ENCODE data around the gene ZNF512. TPM values are rescaled to one million over a fixed set of nuclear protein-coding genes. Genes with fewer than 3 reads are reported as not detected.
A peak's percentile ranks its signal among the peaks of the same experiment; 100 is the strongest.

ZNF512 gene
- total and polyA plus RNA-seq, 9 of the 15 experiments (the other 6 are each of a cell fraction or from before 2014, with no cell fraction given) = 24.7 to 101 (median 65.9) TPM

- TF ChIP-seq ZFP36 (IDR thresholded peaks at IDR 0.05; ENCODE audit: low read depth, low read length, partially characterized antibody) = no peak
- TF ChIP-seq, protein P1, sequence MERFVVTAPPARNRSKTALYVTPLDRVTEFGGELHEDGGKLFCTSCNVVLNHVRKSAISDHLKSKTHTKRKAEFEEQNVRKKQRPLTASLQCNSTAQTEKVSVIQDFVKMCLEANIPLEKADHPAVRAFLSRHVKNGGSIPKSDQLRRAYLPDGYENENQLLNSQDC (CRISPR knock-in tag; IDR thresholded peaks at IDR 0.05) = peak; percentile 51; the same call in 1 of the 2 replicates
- TF ChIP-seq KDM4B (IDR thresholded peaks at IDR 0.05; ENCODE audit: borderline replicate concordance in 2 of 2, low read depth in 1 of 2) = peak in 1 of 2 experiments; percentile 69; a peak in 1 of 4 replicates
- TF ChIP-seq DMBX1 (CRISPR knock-in tag; IDR thresholded peaks at IDR 0.05; ENCODE audit: borderline replicate concordance) = no peak
- TF ChIP-seq ZHX1 (conservative IDR thresholded peaks at IDR 0.05; ENCODE audit: low read length) = no peak; the same call in 1 of the 2 replicates
- TF ChIP-seq RBM34 (IDR thresholded peaks at IDR 0.05; ENCODE audit: borderline replicate concordance, insufficient read depth, low read length) = no peak
- peak; percentile 33 for TF ChIP-seq PRDM10 (IDR thresholded peaks at IDR 0.05; ENCODE audit: partially characterized antibody)
- TF ChIP-seq ZNF143 (CRISPR knock-in tag; IDR thresholded peaks at IDR 0.05) = no peak
- TF ChIP-seq ZBTB2 (IDR thresholded peaks at IDR 0.05) = peak; percentile 55; the same call in 1 of the 2 replicates
- TF ChIP-seq, protein P2, sequence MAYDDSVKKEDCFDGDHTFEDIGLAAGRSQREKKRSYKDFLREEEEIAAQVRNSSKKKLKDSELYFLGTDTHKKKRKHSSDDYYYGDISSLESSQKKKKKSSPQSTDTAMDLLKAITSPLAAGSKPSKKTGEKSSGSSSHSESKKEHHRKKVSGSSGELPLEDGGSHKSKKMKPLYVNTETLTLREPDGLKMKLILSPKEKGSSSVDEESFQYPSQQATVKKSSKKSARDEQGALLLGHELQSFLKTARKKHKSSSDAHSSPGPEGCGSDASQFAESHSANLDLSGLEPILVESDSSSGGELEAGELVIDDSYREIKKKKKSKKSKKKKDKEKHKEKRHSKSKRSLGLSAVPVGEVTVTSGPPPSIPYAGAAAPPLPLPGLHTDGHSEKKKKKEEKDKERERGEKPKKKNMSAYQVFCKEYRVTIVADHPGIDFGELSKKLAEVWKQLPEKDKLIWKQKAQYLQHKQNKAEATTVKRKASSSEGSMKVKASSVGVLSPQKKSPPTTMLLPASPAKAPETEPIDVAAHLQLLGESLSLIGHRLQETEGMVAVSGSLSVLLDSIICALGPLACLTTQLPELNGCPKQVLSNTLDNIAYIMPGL (CRISPR knock-in tag; IDR thresholded peaks at IDR 0.05) = no peak
- TF ChIP-seq ESRRA (IDR thresholded peaks at IDR 0.05; ENCODE audit: borderline replicate concordance, low read depth) = peak; percentile 84
- TF ChIP-seq RB1 (IDR thresholded peaks at IDR 0.05; ENCODE audit: low read depth) = peak; percentile 80
- TF ChIP-seq, protein P3, sequence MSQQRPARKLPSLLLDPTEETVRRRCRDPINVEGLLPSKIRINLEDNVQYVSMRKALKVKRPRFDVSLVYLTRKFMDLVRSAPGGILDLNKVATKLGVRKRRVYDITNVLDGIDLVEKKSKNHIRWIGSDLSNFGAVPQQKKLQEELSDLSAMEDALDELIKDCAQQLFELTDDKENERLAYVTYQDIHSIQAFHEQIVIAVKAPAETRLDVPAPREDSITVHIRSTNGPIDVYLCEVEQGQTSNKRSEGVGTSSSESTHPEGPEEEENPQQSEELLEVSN (IDR thresholded peaks at IDR 0.05; ENCODE audit: borderline replicate concordance in 1 of 2, extremely low read depth in 1 of 2, insufficient read depth in 1 of 2, insufficient read length in 1 of 2, low read depth in 1 of 2, low read length in 1 of 2, poor library complexity in 1 of 2, severe bottlenecking in 1 of 2) = no peak
Observed at GRCh38 chr2:27663285-27664153, 80.7 kb downstream of the ZNF512 start, which contains the start of the genes SLC4A1AP and SUPT7L (continued).

Data from K562 (cell line).